Liver (tissue), 9 donors: Measurements from ENCODE around the gene LAMA2. TPM values are rescaled to one million over a fixed set of nuclear protein-coding genes. Genes with fewer than 3 reads are reported as not detected.

Experiments used
- DNase-seq: peaks from one replicate; pipeline ENCODE4 v3.0.0-alpha.2; 2017; ENCODE audit warnings: low spot score
- H3K27ac ChIP-seq, 2 donors: one replicate each; pipeline ENCODE4 v1.7.0; 2013; ENCODE audit warnings: inconsistent platforms in 2 of 2, low read length in 2 of 2, control low read depth in 1 of 2, low read depth in 1 of 2, mild to moderate bottlenecking in 1 of 2
- H3K27me3 ChIP-seq, 4 donors: one replicate each; pipeline versions ENCODE4 v1.6.1 to v1.7.0; 2013; ENCODE audit warnings: low read length in 3 of 4, inconsistent platforms in 1 of 4, mild to moderate bottlenecking in 1 of 4, moderate library complexity in 1 of 4; ENCODE audit not compliant: control insufficient read depth in 4 of 4, insufficient read depth in 4 of 4
- H3K36me3 ChIP-seq, 4 donors: one replicate each; pipeline versions ENCODE4 v1.6.1 to v1.7.0; 2013; ENCODE audit warnings: low read length in 3 of 4, mild to moderate bottlenecking in 3 of 4, low read depth in 1 of 4, moderate library complexity in 1 of 4; ENCODE audit not compliant: control insufficient read depth in 4 of 4, insufficient read depth in 3 of 4
- H3K4me1 ChIP-seq, 4 donors: one replicate each; pipeline versions ENCODE4 v1.6.1 to v1.7.0; 2013; ENCODE audit warnings: low read length in 3 of 4, mild to moderate bottlenecking in 3 of 4, moderate library complexity in 1 of 4; ENCODE audit not compliant: control insufficient read depth in 4 of 4, insufficient read depth in 4 of 4
- H3K4me3 ChIP-seq, 3 donors: one replicate each; pipeline versions ENCODE4 v1.6.1 to v1.7.0; 2013; ENCODE audit warnings: low read length in 3 of 3, control low read depth in 1 of 3, low read depth in 1 of 3, mild to moderate bottlenecking in 1 of 3
- H3K9ac ChIP-seq, 2 donors: one replicate each; pipeline ENCODE4 v1.7.0; 2013; ENCODE audit warnings: low read length in 2 of 2, mild to moderate bottlenecking in 2 of 2, moderate library complexity in 2 of 2, control low read depth in 1 of 2, low read depth in 1 of 2
- H3K9me3 ChIP-seq, 4 donors: one replicate each; pipeline versions ENCODE4 v1.6.1 to v1.7.0; 2013; ENCODE audit warnings: low read length in 3 of 4; ENCODE audit not compliant: control insufficient read depth in 4 of 4
- ATF3 ChIP-seq: IDR thresholded peaks from 2 replicates; pipeline ENCODE4 v1.6.1; 2016; ENCODE audit warnings: antibody characterized with exemption
- EGR1 ChIP-seq, 2 donors: IDR thresholded peaks; 2 replicates each; pipeline ENCODE4 v1.6.1; 2016 to 2018; ENCODE audit warnings: antibody characterized with exemption in 2 of 2, low read depth in 2 of 2
- FOXA1 ChIP-seq: IDR thresholded peaks from 2 replicates; pipeline ENCODE4 v1.6.1; 2016; ENCODE audit warnings: antibody characterized with exemption
- FOXA2 ChIP-seq: IDR thresholded peaks from 2 replicates; pipeline ENCODE4 v1.6.1; 2016; ENCODE audit warnings: antibody characterized with exemption
- GABPA ChIP-seq, 2 donors: IDR thresholded peaks in 1 of 2; conservative IDR thresholded peaks in 1 of 2; 2 replicates each; pipeline ENCODE4 v1.6.1; 2016; ENCODE audit warnings: antibody characterized with exemption in 2 of 2, mild to moderate bottlenecking in 1 of 2, moderate library complexity in 1 of 2
- HNF4A ChIP-seq, 2 donors: conservative IDR thresholded peaks; 2 replicates each; pipeline ENCODE4 v1.6.1; 2016; ENCODE audit warnings: antibody characterized with exemption in 2 of 2, mild to moderate bottlenecking in 2 of 2
- HNF4G ChIP-seq: IDR thresholded peaks from 2 replicates; pipeline ENCODE4 v1.6.1; 2016; ENCODE audit warnings: antibody characterized with exemption
- NR2F2 ChIP-seq: IDR thresholded peaks from 2 replicates; pipeline ENCODE4 v1.6.1; 2016; ENCODE audit warnings: antibody characterized with exemption
- RAD21 ChIP-seq, 2 donors: IDR thresholded peaks; 2 replicates each; pipeline ENCODE4 v1.6.1; 2016; ENCODE audit warnings: antibody characterized with exemption in 2 of 2, mild to moderate bottlenecking in 2 of 2
- RXRA ChIP-seq, 2 donors: IDR thresholded peaks; 2 replicates each; pipeline ENCODE4 v1.6.1; 2017 to 2018; ENCODE audit warnings: antibody characterized with exemption in 2 of 2, mild to moderate bottlenecking in 1 of 2
- SP1 ChIP-seq: IDR thresholded peaks from 2 replicates; pipeline ENCODE4 v1.6.1; 2018; ENCODE audit warnings: antibody characterized with exemption, mild to moderate bottlenecking
- TAF1 ChIP-seq: conservative IDR thresholded peaks from 2 replicates; pipeline ENCODE4 v1.6.1; 2016; ENCODE audit warnings: antibody characterized with exemption, mild to moderate bottlenecking
- YY1 ChIP-seq: IDR thresholded peaks from 2 replicates; pipeline ENCODE4 v1.6.1; 2016; ENCODE audit warnings: antibody characterized with exemption, mild to moderate bottlenecking
- ZBTB33 ChIP-seq: IDR thresholded peaks from 2 replicates; pipeline ENCODE4 v1.6.1; 2016; ENCODE audit warnings: antibody characterized with exemption
- WGBS: extraction: QIAGEN DNeasy Blood & Tissue Kit; methylation state at CpG from one replicate; pipeline ENCODE4 v1.1.7; 2013; 5-methylcytosine and 5-hydroxymethylcytosine counted together
- polyA plus RNA-seq, 2 donors: library from polyadenylated mRNA; stranded (reverse) in 1 of 2; unstranded in 1 of 2; fragments of 200-250 nt in 1 of 2; fragments of >200 nt in 1 of 2; fragmentation: Nextera tagmentation in 1 of 2; extraction: Ambion mirVana in 1 of 2; gene quantifications; one replicate each; pipeline versions ENCODE4 v1.2.1 to v1.2.3, GENCODE V29; 2013 to 2015
- total RNA-seq, 2 donors: library from RNA; depleted of rRNA; stranded (reverse); fragments of >200 nt; gene quantifications; one replicate each; pipeline ENCODE4 v1.2.3, GENCODE V29; 2014
- TF ChIP-seq, protein P1 (sequence below): IDR thresholded peaks from 2 replicates; pipeline ENCODE4 v1.6.1; 2016; ENCODE audit warnings: antibody characterized with exemption
- TF ChIP-seq, protein P2 (sequence below): IDR thresholded peaks from 2 replicates; pipeline ENCODE4 v1.6.1; 2016; ENCODE audit warnings: antibody characterized with exemption, mild to moderate bottlenecking
- TF ChIP-seq, protein P3 (sequence below): fragments of 150-350 bp; IDR thresholded peaks from 2 replicates; pipeline ENCODE4 v1.5.1; 2017; ENCODE audit warnings: improper control_type of control experiment, low read depth, low read length; ENCODE audit not compliant: missing input control
- donor health status: healthy.
- donor health status: healthy.
- donor health status: healthy.
- donor health status: healthy.
- donor health status: healthy.

LAMA2 gene
- total and polyA plus RNA-seq, 4 donors: 1.3 to 17.0 (median 3.0) TPM

DNA sequence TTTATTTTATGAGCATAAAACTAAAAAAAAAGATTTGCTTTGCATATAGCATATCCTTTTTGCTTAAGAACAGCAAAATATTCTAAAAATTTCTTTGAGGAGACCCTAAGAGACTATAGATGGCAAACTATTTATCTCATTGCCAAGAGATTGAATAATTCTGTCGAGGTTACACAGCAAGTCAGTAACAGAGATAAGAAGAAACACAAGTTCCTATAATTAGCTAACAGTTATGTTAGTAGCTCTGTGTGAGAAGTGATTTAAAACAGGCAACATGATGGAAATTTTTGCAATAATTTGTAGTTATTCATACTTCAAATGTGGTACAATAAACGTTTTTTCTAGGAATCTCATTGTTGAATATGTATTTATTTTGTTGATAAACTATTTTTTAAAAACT is 9.1 kb downstream of the LAMA2 start:
- Histone ChIP-seq H3K27me3 (no peaks in the 10 kb centered on the region), H3K27ac (no peak overlapping the region), H3K4me1 (no peaks in the 10 kb centered on the region), H3K9ac (no peak overlapping the region), H3K4me3 (no peak overlapping the region), H3K36me3 (no peaks in the 10 kb centered on the region), H3K9me3 (no peaks in the 10 kb centered on the region)
- WGBS: 25% methylated on average over 2 of the region's 2 CpGs
- DNase-seq: no peak
- TF ChIP-seq GABPA (IDR thresholded peaks at IDR 0.05 in 1 of 2, conservative IDR thresholded peaks at IDR 0.05 in 1 of 2) (no peak), FOXA1 (no peak), TAF1 (no peak), YY1 (no peak), RXRA (IDR thresholded peaks at IDR 0.05) (no peak), HNF4A (conservative IDR thresholded peaks at IDR 0.05) (no peak), SP1 (no peak), EGR1 (IDR thresholded peaks at IDR 0.05; ENCODE audit: low read depth in 2 of 2) (no peak), ZBTB33 (no peak), NR2F2 (no peak), ATF3 (no peak), FOXA2 (no peak), RAD21 (IDR thresholded peaks at IDR 0.05) (no peak), HNF4G (no peak)
- TF ChIP-seq, protein P1, sequence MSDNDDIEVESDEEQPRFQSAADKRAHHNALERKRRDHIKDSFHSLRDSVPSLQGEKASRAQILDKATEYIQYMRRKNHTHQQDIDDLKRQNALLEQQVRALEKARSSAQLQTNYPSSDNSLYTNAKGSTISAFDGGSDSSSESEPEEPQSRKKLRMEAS: no peak
- TF ChIP-seq, protein P2, sequence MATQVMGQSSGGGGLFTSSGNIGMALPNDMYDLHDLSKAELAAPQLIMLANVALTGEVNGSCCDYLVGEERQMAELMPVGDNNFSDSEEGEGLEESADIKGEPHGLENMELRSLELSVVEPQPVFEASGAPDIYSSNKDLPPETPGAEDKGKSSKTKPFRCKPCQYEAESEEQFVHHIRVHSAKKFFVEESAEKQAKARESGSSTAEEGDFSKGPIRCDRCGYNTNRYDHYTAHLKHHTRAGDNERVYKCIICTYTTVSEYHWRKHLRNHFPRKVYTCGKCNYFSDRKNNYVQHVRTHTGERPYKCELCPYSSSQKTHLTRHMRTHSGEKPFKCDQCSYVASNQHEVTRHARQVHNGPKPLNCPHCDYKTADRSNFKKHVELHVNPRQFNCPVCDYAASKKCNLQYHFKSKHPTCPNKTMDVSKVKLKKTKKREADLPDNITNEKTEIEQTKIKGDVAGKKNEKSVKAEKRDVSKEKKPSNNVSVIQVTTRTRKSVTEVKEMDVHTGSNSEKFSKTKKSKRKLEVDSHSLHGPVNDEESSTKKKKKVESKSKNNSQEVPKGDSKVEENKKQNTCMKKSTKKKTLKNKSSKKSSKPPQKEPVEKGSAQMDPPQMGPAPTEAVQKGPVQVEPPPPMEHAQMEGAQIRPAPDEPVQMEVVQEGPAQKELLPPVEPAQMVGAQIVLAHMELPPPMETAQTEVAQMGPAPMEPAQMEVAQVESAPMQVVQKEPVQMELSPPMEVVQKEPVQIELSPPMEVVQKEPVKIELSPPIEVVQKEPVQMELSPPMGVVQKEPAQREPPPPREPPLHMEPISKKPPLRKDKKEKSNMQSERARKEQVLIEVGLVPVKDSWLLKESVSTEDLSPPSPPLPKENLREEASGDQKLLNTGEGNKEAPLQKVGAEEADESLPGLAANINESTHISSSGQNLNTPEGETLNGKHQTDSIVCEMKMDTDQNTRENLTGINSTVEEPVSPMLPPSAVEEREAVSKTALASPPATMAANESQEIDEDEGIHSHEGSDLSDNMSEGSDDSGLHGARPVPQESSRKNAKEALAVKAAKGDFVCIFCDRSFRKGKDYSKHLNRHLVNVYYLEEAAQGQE: no peak
- TF ChIP-seq, protein P3, sequence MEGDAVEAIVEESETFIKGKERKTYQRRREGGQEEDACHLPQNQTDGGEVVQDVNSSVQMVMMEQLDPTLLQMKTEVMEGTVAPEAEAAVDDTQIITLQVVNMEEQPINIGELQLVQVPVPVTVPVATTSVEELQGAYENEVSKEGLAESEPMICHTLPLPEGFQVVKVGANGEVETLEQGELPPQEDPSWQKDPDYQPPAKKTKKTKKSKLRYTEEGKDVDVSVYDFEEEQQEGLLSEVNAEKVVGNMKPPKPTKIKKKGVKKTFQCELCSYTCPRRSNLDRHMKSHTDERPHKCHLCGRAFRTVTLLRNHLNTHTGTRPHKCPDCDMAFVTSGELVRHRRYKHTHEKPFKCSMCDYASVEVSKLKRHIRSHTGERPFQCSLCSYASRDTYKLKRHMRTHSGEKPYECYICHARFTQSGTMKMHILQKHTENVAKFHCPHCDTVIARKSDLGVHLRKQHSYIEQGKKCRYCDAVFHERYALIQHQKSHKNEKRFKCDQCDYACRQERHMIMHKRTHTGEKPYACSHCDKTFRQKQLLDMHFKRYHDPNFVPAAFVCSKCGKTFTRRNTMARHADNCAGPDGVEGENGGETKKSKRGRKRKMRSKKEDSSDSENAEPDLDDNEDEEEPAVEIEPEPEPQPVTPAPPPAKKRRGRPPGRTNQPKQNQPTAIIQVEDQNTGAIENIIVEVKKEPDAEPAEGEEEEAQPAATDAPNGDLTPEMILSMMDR: no peak
